ENCODE measurements around the gene SEMA3B.

Gene SEMA3B

GRCh38 chr3:50287262-50287661 lies 18.3 kb downstream of the SEMA3B start:
- no peak overlapping the region for H3K27ac ChIP-seq
- TF ChIP-seq, protein P1, sequence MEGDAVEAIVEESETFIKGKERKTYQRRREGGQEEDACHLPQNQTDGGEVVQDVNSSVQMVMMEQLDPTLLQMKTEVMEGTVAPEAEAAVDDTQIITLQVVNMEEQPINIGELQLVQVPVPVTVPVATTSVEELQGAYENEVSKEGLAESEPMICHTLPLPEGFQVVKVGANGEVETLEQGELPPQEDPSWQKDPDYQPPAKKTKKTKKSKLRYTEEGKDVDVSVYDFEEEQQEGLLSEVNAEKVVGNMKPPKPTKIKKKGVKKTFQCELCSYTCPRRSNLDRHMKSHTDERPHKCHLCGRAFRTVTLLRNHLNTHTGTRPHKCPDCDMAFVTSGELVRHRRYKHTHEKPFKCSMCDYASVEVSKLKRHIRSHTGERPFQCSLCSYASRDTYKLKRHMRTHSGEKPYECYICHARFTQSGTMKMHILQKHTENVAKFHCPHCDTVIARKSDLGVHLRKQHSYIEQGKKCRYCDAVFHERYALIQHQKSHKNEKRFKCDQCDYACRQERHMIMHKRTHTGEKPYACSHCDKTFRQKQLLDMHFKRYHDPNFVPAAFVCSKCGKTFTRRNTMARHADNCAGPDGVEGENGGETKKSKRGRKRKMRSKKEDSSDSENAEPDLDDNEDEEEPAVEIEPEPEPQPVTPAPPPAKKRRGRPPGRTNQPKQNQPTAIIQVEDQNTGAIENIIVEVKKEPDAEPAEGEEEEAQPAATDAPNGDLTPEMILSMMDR (conservative IDR thresholded peaks at IDR 0.05): no peak

DNA sequence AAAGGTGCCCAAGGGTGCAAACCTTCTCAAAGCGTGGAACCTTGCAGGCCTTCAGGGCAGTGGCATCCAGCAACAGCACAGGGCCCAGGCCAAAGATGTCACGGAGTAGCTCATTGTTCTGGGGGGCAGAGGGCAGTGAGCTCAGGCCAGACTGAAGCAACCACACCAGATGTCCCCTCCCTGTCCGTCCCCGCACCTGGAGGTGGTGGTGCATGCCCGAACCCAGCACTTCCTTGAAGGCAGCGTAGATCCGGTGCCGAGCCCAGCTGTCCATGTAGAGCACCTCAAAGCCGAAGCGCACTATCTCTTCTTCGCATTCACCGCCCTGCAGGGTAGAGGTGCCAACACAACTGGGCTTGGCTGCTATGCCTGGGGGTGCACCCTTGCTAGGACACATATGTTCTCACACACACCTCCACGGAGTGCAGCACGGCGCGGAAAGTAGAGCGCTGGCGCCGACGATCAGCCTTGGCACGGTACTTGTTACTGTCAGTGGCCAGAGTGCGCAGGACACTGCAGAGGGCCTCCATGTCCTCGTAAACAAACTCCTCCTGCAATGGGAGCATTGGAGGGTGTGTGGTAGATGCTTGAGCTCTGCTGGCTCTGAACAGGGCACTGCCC lies 19.6 kb downstream of the SEMA3B start:
- H3K27ac ChIP-seq: no peak overlapping the region
- TF ChIP-seq, protein P1 (conservative IDR thresholded peaks at IDR 0.05): no peak

- TF ChIP-seq, protein P1 (conservative IDR thresholded peaks at IDR 0.05): no peak
- no peak overlapping the region; the same call in 1 of the 2 replicates for H3K27ac ChIP-seq
These were observed 20.2 kb downstream of the SEMA3B start for GRCh38 chr3:50289130-50289529.

DNA sequence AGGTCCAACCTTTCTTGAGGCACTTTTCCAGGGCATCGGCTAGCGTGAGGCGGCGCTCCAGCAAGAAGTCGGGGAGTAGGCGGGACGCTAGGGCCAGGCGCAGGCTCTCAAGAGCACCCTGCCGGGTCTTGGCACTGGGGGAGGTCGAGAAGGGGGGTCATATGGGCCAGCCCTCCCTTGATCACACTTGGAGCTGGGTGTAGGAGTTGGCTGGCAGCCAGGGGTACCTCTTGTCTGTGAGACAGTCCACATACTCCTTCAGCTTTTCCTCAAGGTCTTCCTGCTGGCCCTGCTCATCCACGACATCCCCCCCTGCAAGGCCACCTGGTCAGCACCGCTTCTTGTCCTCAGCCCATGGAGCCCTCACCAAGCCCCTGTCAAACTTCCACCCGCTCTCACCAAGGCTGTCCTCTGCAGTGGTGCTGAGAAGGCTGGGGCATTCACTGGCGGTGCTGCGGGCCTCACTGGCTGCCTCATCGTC lies 21.3 kb downstream of the SEMA3B start:
- peak overlapping the region; percentile 99 for H3K27ac ChIP-seq
- TF ChIP-seq, protein P1 (conservative IDR thresholded peaks at IDR 0.05): no peak

DNA sequence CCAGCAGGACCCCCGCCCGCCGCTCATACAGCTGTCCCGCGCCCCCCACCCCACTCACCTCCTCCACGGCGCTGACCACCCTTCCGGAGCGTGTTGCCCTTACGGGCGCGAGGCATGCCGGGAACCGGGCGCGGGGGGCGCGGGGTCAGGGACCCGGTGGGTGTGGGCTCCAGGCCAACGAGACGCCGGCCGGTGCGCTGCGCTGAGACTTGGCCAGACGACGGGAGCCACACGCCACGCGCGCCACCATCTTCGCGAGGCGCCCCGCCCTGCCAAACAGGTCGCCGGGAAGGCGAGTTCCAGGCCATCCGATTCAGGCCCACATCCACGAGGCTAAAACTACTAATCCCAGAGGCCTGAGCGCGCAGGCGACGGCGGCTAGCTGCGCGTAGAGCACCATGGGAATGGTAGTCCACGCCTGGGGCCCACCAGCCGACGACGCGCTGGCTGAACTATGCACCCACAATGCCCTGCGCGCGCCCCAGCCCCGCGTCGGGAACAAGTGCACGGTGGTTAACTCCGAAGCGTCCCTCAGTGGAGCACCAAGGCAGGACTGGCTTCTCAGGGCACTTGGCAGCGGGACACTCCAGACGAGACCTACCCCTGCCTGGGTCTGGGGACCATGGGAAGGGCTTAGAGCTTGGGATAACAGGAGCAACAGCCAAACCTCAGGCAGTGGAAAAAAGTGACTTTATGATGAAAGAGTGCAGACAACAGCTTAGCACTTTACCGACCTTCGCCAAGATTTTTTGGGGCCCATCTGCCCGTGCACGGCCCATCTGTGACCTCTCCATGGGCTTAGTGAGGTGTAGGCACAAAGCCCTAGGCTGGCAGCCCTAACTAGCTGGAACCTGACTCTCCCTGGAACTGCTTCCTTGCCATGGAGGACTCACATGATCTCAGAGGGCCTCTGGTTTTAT lies 23.5 kb downstream of the SEMA3B start, which contains the start of gene IFRD2:
TSS of gene IFRD2 (minus strand) at position 271 of the 920 bp plus-strand sequence. CDS start at position 116, 155 bp downstream.
- peak within 1 kb of the TSS; percentile 99 for H3K27ac ChIP-seq

GRCh38 chr3:50293079-50293801 lies 24.3 kb downstream of the SEMA3B start:
- H3K27ac ChIP-seq: peak overlapping the region; percentile 99
- TF ChIP-seq, protein P1 (conservative IDR thresholded peaks at IDR 0.05): no peak

More for the DNA sequence above, 23.5 kb downstream of the SEMA3B start, which contains the start of gene IFRD2:
- TF ChIP-seq, protein P1 (conservative IDR thresholded peaks at IDR 0.05): no peak
